ENCODE data around the gene FSIP2. TPM values are rescaled to one million over a fixed set of nuclear protein-coding genes. Genes with fewer than 3 reads are reported as not detected.

The FSIP2 gene
- total RNA-seq, 1 donor from 2014 or later = 0.29 TPM

- ATAC-seq (no peak), DNase-seq (no peak)
- H3K4me3 ChIP-seq = no peak overlapping the region
- H3K9me3 ChIP-seq = no peaks in the 10 kb centered on the region
- no peak for TF ChIP-seq CTCF (IDR thresholded peaks at IDR 0.05)
- intact Hi-C loops (cut with DNase I) = no loop called here
- no peaks in the 10 kb centered on the region for H3K36me3 ChIP-seq
- H3K4me1 ChIP-seq = no peaks in the 10 kb centered on the region
- H3K27me3 ChIP-seq = peaks cover 14% of the 10 kb centered on the region
- no peak overlapping the region for H3K27ac ChIP-seq
Measured at GRCh38 chr2:185736210-185736609, 2.4 kb upstream of the FSIP2 start.

- Histone ChIP-seq H3K27me3 (no peaks in the 10 kb centered on the region), H3K36me3 (no peaks in the 10 kb centered on the region), H3K4me1 (no peaks in the 10 kb centered on the region), H3K4me3 (no peak overlapping the region), H3K27ac (no peak overlapping the region), H3K9me3 (no peaks in the 10 kb centered on the region)
- ATAC-seq = no peak
- no peak for DNase-seq
- intact Hi-C loops (cut with DNase I) = no loop called here
- TF ChIP-seq CTCF (IDR thresholded peaks at IDR 0.05) = no peak
Measured at GRCh38 chr2:185745864-185746859, 7.6 kb downstream of the FSIP2 start.

GRCh38 chr2:185757356-185757755 lies 18.8 kb downstream of the FSIP2 start:
- H3K27me3 ChIP-seq = no peaks in the 10 kb centered on the region
- no peaks in the 10 kb centered on the region for H3K36me3 ChIP-seq
- no peak overlapping the region for H3K4me3 ChIP-seq
- H3K9me3 ChIP-seq = no peaks in the 10 kb centered on the region
- intact Hi-C loops (cut with DNase I) = no loop called here
- no peak for TF ChIP-seq CTCF (IDR thresholded peaks at IDR 0.05)
- no peak for DNase-seq
- no peak overlapping the region for H3K27ac ChIP-seq
- ATAC-seq = no peak
- no peaks in the 10 kb centered on the region for H3K4me1 ChIP-seq

- Histone ChIP-seq H3K9me3 (peaks cover 23% of the 10 kb centered on the region), H3K4me1 (no peaks in the 10 kb centered on the region), H3K27me3 (no peaks in the 10 kb centered on the region), H3K4me3 (no peak overlapping the region), H3K27ac (no peak overlapping the region), H3K36me3 (no peaks in the 10 kb centered on the region)
- no peak for TF ChIP-seq CTCF (IDR thresholded peaks at IDR 0.05)
- intact Hi-C loops (cut with DNase I) = no loop called here
- no peak for DNase-seq
- no peak for ATAC-seq
Measured at GRCh38 chr2:185771396-185771795, 32.8 kb downstream of the FSIP2 start.

- DNase-seq (no peak), ATAC-seq (no peak)
- Histone ChIP-seq H3K9me3 (no peaks in the 10 kb centered on the region), H3K36me3 (no peaks in the 10 kb centered on the region), H3K27me3 (no peaks in the 10 kb centered on the region), H3K27ac (no peak overlapping the region), H3K4me3 (no peak overlapping the region), H3K4me1 (no peaks in the 10 kb centered on the region)
- intact Hi-C loops (cut with DNase I) = no loop called here
- no peak for TF ChIP-seq CTCF (IDR thresholded peaks at IDR 0.05)
Measured at GRCh38 chr2:185780890-185781289, 42.3 kb downstream of the FSIP2 start.

Measured in upper lobe of right lung (tissue), 1 donor.